ENCODE measurements around the gene IGIP.

IGIP gene

GRCh38 chr5:140168371-140168770, 42.6 kb downstream of the IGIP start:
- TF ChIP-seq CTCF (conservative IDR thresholded peaks at IDR 0.05) = no peak
- no peak overlapping the region for H3K27ac ChIP-seq

DNA sequence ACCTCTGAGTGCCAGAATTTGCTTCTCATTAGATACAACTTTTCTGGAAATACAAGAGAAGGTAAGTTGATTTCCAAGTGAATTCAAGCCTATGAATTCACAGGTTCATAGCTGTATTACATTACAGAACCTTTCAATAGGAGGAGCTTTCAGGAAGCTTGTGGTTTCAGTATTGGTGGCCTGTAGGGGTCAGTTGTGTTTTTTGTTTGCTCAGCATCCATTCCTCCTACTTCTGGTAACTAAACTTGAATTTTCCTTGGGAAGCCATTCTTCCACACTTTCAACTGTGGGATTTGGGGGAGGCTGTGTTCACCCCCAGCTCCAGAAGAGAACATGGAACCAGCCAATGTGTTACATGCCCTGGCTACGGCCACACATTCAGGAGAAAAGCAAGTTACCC, 43.7 kb downstream of the IGIP start:
- H3K27ac ChIP-seq = no peak overlapping the region
- peak; percentile 14; the same call in 1 of the 2 replicates for TF ChIP-seq CTCF (conservative IDR thresholded peaks at IDR 0.05)

GRCh38 chr5:140172483-140172882, 46.7 kb downstream of the IGIP start:
- H3K27ac ChIP-seq = no peak overlapping the region
- TF ChIP-seq CTCF (conservative IDR thresholded peaks at IDR 0.05) = no peak

DNA sequence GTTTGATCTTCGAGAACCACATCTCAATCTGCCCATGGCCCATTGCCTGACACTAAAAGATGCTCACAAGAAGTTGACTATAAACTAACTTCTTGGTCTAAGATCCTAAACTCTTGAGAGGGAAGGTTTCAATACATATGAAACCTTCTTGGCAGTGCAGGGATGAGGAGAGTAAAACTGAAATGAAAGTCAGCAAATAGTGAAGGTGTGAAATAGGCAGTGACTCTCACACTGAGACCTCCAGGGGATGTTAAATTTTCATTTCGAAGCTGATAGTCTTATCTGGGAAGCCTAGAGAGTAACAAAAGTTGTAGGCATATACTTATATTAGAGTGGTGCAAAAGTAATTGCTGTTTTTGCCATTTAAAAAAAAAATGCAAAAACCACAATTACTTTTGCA, 48.3 kb downstream of the IGIP start:
- TF ChIP-seq CTCF (conservative IDR thresholded peaks at IDR 0.05) = no peak
- H3K27ac ChIP-seq = peak overlapping the region; percentile 86

DNA sequence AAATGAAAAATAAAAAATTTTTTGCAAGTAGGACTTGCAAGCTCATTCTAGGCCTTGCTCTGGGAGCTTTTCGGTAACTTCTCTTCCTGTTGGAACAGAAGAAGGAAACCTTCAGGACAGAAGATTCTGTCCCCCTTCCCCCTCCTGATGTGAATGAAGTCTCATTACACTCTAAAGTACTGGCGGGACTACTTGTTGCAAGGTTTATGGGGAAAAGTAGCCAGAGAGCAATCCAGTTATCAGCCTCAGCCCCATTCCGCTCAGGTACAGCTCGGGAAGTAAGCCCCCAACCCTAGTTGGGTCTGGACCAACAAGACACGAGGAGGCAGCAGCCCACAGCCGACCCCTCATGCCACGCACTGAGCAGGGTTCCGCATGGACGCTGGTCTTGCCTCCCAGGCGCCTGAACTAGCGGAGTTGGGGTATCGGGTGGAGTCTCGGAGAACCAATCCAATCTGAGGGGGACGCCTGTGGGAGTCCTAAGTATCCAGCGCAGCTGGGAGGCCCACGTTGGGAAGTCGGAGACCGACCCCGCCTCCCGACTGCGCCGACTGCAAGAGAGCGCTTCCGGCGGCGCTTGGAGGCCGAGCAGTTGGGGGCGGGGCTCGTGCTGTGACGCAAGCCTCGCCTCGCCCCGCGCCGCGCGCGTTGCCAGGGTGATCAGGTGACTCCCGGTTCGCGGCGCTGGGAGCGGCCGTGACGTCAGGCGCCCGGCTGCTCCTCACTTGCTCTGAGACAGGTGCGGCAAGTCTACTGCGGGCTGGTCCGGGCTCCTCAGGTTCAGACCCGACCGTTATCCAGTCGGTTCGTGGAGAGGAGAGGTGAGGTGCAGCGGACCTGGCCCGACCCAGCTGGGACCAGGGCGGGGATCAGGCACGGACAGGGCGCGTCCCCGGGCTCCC, 49.0 kb downstream of the IGIP start, which contains the start of gene CYSTM1:
TSS of gene CYSTM1 (plus strand) at position 724 of the 902 bp plus-strand sequence. CDS start 19,278 bp downstream, outside the sequence.
- TF ChIP-seq CTCF (conservative IDR thresholded peaks at IDR 0.05) = no peak
- H3K27ac ChIP-seq = peak within 1 kb of the TSS; percentile 86

DNA sequence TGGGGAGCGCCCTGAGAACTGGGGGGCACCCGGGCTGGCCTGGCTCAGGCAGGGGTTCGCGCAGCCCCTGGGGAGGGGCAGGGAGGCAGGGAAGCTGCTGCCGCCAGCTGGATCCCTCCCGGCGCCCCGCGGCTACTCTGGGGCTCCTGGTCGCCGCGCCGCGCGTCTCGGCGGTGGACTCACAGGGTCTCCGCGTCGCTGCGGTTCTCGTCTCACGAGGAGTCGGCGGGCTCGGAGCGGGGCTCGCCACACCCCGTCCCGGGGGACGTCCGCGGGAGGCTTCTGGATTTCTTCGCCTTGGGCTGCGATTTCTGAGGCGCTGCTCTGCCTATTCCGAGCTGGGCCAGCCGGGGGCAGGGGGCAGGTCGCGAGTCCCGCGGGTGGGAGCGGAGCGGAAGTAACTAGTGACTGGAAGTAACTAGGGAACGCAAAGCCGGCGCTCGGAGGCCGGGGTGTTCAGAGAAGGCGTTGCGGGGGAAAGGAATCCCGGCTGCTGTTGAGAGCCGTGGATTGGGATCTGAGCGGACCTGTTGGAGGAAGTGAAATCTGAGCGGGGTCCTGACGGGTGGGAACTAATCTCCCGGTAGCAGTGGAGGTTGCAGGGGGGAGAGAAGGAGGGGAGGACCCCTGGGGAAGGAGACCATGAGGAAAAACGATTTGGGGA, 49.8 kb downstream of the IGIP start:
- H3K27ac ChIP-seq = peak overlapping the region; percentile 86
- peak; percentile 31; the same call in 1 of the 2 replicates for TF ChIP-seq CTCF (conservative IDR thresholded peaks at IDR 0.05)

DNA sequence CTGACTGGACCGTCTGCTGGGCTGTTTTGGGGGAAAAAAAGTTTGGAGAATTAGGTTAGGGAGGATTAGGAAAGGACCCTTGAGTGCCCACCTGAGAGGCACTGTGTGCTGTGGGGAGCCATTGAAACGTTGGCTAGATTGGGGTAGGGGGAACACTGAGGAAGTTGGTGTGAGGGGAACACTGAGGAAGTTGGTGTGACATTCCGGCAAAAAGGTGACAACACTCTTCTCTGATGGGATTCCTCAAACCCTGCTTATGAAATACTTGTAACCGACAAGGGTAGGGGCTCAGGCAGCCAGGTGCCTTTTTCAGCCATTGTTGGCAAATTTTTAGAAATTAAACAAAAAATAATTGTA, 50.3 kb downstream of the IGIP start:
- TF ChIP-seq CTCF (conservative IDR thresholded peaks at IDR 0.05) = no peak
- H3K27ac ChIP-seq = peak overlapping the region; percentile 86
